HepG2 (cell line): ENCODE results near the gene CACNA1D. TPM values are rescaled to one million over a fixed set of nuclear protein-coding genes. Genes with fewer than 3 reads are reported as not detected.

Source experiments
- ATAC-seq: fragments of 200-7000 bp; cut with Tn5 transposase; 3 replicates; pipeline ENCODE4 v1.9.1; 2020; ENCODE audit warnings: mild to moderate bottlenecking, moderate library complexity
- BruUV-seq: library from RNA; stranded (reverse); fragments of 400-500 nt; replicated peaks from 2 replicates; lab custom pipeline; 2021; lab: Mats Ljungman, UMichigan
- CTCF ChIA-PET: fragments of 300-600 bp; formaldehyde crosslinking; extraction: SDS; loops from one replicate; lab custom pipeline; 2021; ENCODE audit warnings: low total read pairs, inconsistent platforms, low intra/inter-chr PET ratio; lab: Yijun Ruan, JAX
- POLR2A ChIA-PET: fragments of 350-600 bp; sonication (Branson Sonifier 250); formaldehyde crosslinking; loops from one replicate; lab custom pipeline; 2020; ENCODE audit warnings: antibody characterized with exemption, inconsistent platforms; lab: Yijun Ruan, JAX
- DNase-seq: peaks from one replicate; pipeline ENCODE4 v3.0.0-alpha.2; 2015; ENCODE audit warnings: low spot score
- FAIRE-seq: peaks from 3 replicates; lab custom pipeline; 2011; peaks lifted over from hg19 to GRCh38; lab: Jason Lieb, UNC
- H2AFZ ChIP-seq: one replicate; pipeline ENCODE4 v1.6.1; 2011; ENCODE audit warnings: low read length, inconsistent platforms
- H3K27ac ChIP-seq: fragments of 300-600 bp; 3 replicates; pipeline ENCODE4 v1.8.0; 2011; ENCODE audit warnings: mixed run types, mild to moderate bottlenecking, mixed read lengths, low read length, inconsistent platforms; ENCODE audit not compliant: insufficient read depth; ENCODE audit errors: extremely low read length
- H3K27me3 ChIP-seq, 2 experiments: fragments of 200-600 bp in 1 of 2; 2 replicates in 1 of 2; 3 replicates in 1 of 2; pipeline versions ENCODE4 v1.6.0 to v1.8.0; 2011; ENCODE audit warnings: low read length in 2 of 2, mild to moderate bottlenecking in 2 of 2, moderate library complexity in 2 of 2, inconsistent platforms in 1 of 2; ENCODE audit not compliant: insufficient read depth in 2 of 2, control insufficient read depth in 1 of 2
- H3K36me3 ChIP-seq, 2 experiments: fragments of 200-600 bp in 1 of 2; replicated peaks in 1 of 2; 2 replicates in 1 of 2; 3 replicates in 1 of 2; pipeline versions ENCODE4 v1.5.1 to v1.8.0; 2011; ENCODE audit warnings: low read length in 2 of 2, inconsistent platforms in 1 of 2; ENCODE audit not compliant: insufficient read depth in 2 of 2, control insufficient read depth in 1 of 2
- H3K4me1 ChIP-seq: 2 replicates; pipeline ENCODE4 v1.5.1; 2012; ENCODE audit warnings: low read length, inconsistent platforms; ENCODE audit not compliant: insufficient read depth
- H3K4me2 ChIP-seq: 2 replicates; pipeline ENCODE4 v1.6.0; 2011; ENCODE audit warnings: low read depth, low read length, inconsistent platforms
- H3K4me3 ChIP-seq, 3 experiments: fragments of 200-600 bp in 1 of 3; sonication (generic), shearing (Covaris generic) in 1 of 3; replicated peaks in 1 of 3; 2 replicates each; pipeline ENCODE4 v1.5.1; 2011 to 2016; ENCODE audit warnings: low read length in 3 of 3, inconsistent platforms in 2 of 3, low read depth in 2 of 3, mild to moderate bottlenecking in 2 of 3, control low read depth in 1 of 3, mixed read lengths in 1 of 3; ENCODE audit not compliant: insufficient read depth in 1 of 3
- H3K79me2 ChIP-seq: one replicate; pipeline ENCODE4 v1.6.1; 2011; ENCODE audit warnings: low read length, inconsistent platforms; ENCODE audit not compliant: insufficient read depth
- H3K9ac ChIP-seq: 2 replicates; pipeline ENCODE4 v1.6.0; 2011; ENCODE audit warnings: mild to moderate bottlenecking, low read depth, low read length, inconsistent platforms; ENCODE audit not compliant: insufficient read depth
- H3K9me3 ChIP-seq: 2 replicates; pipeline ENCODE4 v1.5.1; 2012; ENCODE audit warnings: mild to moderate bottlenecking, low read length
- H4K20me1 ChIP-seq: 2 replicates; pipeline ENCODE4 v1.6.0; 2011; ENCODE audit warnings: inconsistent platforms, mild to moderate bottlenecking, low read length, moderate library complexity; ENCODE audit not compliant: insufficient read depth
- ATF5 ChIP-seq: sonication (generic); formaldehyde crosslinking; IDR thresholded peaks from 2 replicates; pipeline ENCODE4 v1.4.0; 2020; ENCODE audit warnings: mild to moderate bottlenecking, low read depth, missing genetic modification reagents
- CEBPB ChIP-seq: IDR thresholded peaks from 2 replicates; pipeline ENCODE4 v1.6.1; 2011; ENCODE audit warnings: low read depth, low read length, improper control_type of control experiment, borderline replicate concordance
- HNRNPL ChIP-seq: fragments of 200-400 bp; formaldehyde crosslinking; IDR thresholded peaks from 2 replicates; pipeline ENCODE4 v1.6.1; 2017; ENCODE audit warnings: mild to moderate bottlenecking, low read depth, low read length
- KLF15 ChIP-seq: sonication (generic); formaldehyde crosslinking; IDR thresholded peaks from 2 replicates; pipeline ENCODE4 v1.8.1; 2023; ENCODE audit warnings: borderline replicate concordance, mild to moderate bottlenecking, inconsistent platforms, missing genetic modification reagents, mixed read lengths
- POLR2AphosphoS2 ChIP-seq: IDR thresholded peaks from 2 replicates; pipeline ENCODE4 v1.6.1; 2011; ENCODE audit warnings: low read depth, low read length, improper control_type of control experiment
- THRA ChIP-seq: sonication (generic); formaldehyde crosslinking; IDR thresholded peaks from 2 replicates; pipeline ENCODE4 v1.4.0; 2020; ENCODE audit warnings: missing genetic modification reagents, borderline replicate concordance
- THYN1 ChIP-seq: sonication (generic); formaldehyde crosslinking; IDR thresholded peaks from 2 replicates; pipeline ENCODE4 v1.8.1; 2023; ENCODE audit warnings: low read depth, mild to moderate bottlenecking, moderate library complexity, missing genetic modification reagents, borderline replicate concordance
- ZNF142 ChIP-seq: sonication (generic); formaldehyde crosslinking; IDR thresholded peaks from 2 replicates; pipeline ENCODE4 v1.4.0; 2020; ENCODE audit warnings: missing genetic modification reagents
- ZSCAN25 ChIP-seq: sonication (generic); formaldehyde crosslinking; IDR thresholded peaks from 2 replicates; pipeline ENCODE4 v1.8.0; 2022; ENCODE audit warnings: mild to moderate bottlenecking, missing genetic modification reagents
- WGBS: methylation state at CpG from one replicate; pipeline ENCODE4 v1.1.6; 2017; ENCODE audit warnings: low lambda C conversion rate; 5-methylcytosine and 5-hydroxymethylcytosine counted together
- in situ Hi-C: cut with HindIII; loops from 2 replicates; pipeline ENCODE4 v1.10.0; 2017; ENCODE audit warnings: low pct_unique_long_range_greater_than_20kb; ENCODE audit not compliant: extremely low pct_ligation_motif_present
- intact Hi-C: fragments of 100-400 bp; cut with micrococcal nuclease; formaldehyde crosslinking; loops from one replicate; pipeline ENCODE4 v1.10.0; 2022; ENCODE audit not compliant: unreplicated experiment
- polyA plus RNA-seq, 8 experiments: library from polyadenylated mRNA; depleted of rRNA in 3 of 8; stranded (reverse) in 7 of 8; unstranded in 1 of 8; fragments of >200 nt; fragmentation: Illumina TruSeq in 4 of 8; extraction: Trizol in 4 of 8; gene quantifications; 2 replicates each; pipeline versions ENCODE4 v1.2.1 to v1.2.3, GENCODE V29; 2011 to 2016; ENCODE audit warnings: low read depth in 4 of 8, missing spikeins in 1 of 8, mixed read lengths in 1 of 8; ENCODE audit not compliant: insufficient read depth in 1 of 8
- total RNA-seq, 5 experiments: library from RNA; depleted of rRNA; stranded (reverse); fragments of >200 nt; fragmentation: Illumina TruSeq; extraction: Trizol; gene quantifications; 2 replicates each; pipeline ENCODE4 v1.2.3, GENCODE V29; 2016; ENCODE audit warnings: low read depth in 1 of 5

CACNA1D gene
- total and polyA plus RNA-seq, 2 of the 13 experiments (the other 11 are each of a cell fraction or from before 2014, with no cell fraction given), result 0.26 to 0.38 TPM

- H2AFZ ChIP-seq, result no peak overlapping the region
- POLR2A ChIA-PET, result no interaction called here
- no peak for ATAC-seq
Measured at GRCh38 chr3:53803816-53804695, 309.6 kb downstream of the CACNA1D start.

More at GRCh38 chr3:53803816-53804695, 309.6 kb downstream of the CACNA1D start:
- FAIRE-seq, result no peak
- Histone ChIP-seq H3K9ac (no peak overlapping the region), H3K9me3 (no peaks in the 10 kb centered on the region), H3K27ac (no peak overlapping the region), H3K4me1 (peaks cover 18% of the 10 kb centered on the region), H3K27me3 (no peaks in the 10 kb centered on the region; a peak in 1 of 5 replicates), H3K79me2 (no peaks in the 10 kb centered on the region), H3K4me3 (no peak overlapping the region), H3K36me3 (no peaks in the 10 kb centered on the region), H4K20me1 (peaks cover 4% of the 10 kb centered on the region; the same call in 1 of the 2 replicates), H3K4me2 (no peak overlapping the region)
- no TSS peak for BruUV-seq
- DNase-seq, result no peak
- no peak for TF ChIP-seq ATF5 (CRISPR knock-in tag)
- TF ChIP-seq THYN1 (CRISPR knock-in tag), result no peak
- TF ChIP-seq ZNF142 (CRISPR knock-in tag), result no peak
- no peak for TF ChIP-seq CEBPB
- TF ChIP-seq ZSCAN25, result no peak
- no peak for TF ChIP-seq THRA (CRISPR knock-in tag)
- no peak for TF ChIP-seq HNRNPL
- no peak for TF ChIP-seq POLR2AphosphoS2
- no peak for TF ChIP-seq KLF15 (CRISPR knock-in tag)
- CTCF ChIA-PET, result no interaction called here
- in situ Hi-C loops (no loop called here), intact Hi-C loops (no loop called here)
- WGBS, result 59% methylated on average over 12 of the region's 20 CpGs
